Memory B cell (primary cell): Measurements from ENCODE around the gene KCNH3.
"Not testable (repeated sequence)": the region's sequence is repeated elsewhere in the genome, so short reads cannot be mapped to it uniquely, and the experiment has no call there.

ENCODE experiments used
- ATAC-seq: fragments of 150-1000 bp; cut with Tn5 transposase; 2 replicates; pipeline ENCODE4 v1.10.0; 2021; ENCODE audit warnings: low read depth, mild to moderate bottlenecking, moderate library complexity
- DNase-seq, 2 donors: peaks; one replicate each; pipeline ENCODE4 v3.0.0; 2022; ENCODE audit warnings: low spot score in 2 of 2
- H3K27ac Mint-ChIP-seq: one replicate; pipeline ENCODE4 v1.8.0; 2022; ENCODE audit warnings: mild to moderate bottlenecking, moderate library complexity, mixed read lengths
- H3K27me3 Mint-ChIP-seq: one replicate; pipeline ENCODE4 v1.8.0; 2022; ENCODE audit warnings: mixed read lengths
- H3K36me3 Mint-ChIP-seq: one replicate; pipeline ENCODE4 v1.8.0; 2022; ENCODE audit warnings: mild to moderate bottlenecking, mixed read lengths
- H3K4me1 Mint-ChIP-seq: one replicate; pipeline ENCODE4 v1.8.0; 2022; ENCODE audit warnings: mixed read lengths
- H3K4me3 Mint-ChIP-seq: one replicate; pipeline ENCODE4 v1.8.0; 2022; ENCODE audit warnings: mild to moderate bottlenecking, moderate library complexity, mixed read lengths
- H3K9me3 Mint-ChIP-seq: one replicate; pipeline ENCODE4 v1.8.0; 2022; ENCODE audit warnings: mixed read lengths

The KCNH3 gene

DNA sequence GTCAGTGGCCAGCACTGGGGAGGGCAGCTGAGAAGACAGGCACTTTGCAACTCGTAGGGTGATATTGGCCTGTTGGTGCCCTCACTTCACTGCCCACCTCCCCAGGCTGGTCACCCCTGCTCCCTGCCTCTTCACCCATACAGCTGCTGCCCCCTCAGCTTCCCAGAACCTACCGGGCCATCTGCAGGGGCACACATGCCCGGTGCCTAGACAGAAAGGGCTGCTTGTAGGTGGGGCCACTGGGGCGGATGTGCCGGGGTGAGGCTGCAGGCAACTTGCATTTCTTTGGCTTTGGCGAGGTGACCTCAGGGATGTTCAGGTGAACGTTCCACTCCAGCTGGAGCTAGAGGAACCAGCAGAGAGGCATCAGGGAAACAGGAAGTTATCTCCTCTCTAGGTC, 49.5 kb downstream of the KCNH3 start:
- H3K4me1 Mint-ChIP-seq: peaks cover 2% of the 10 kb centered on the region
- H3K4me3 Mint-ChIP-seq: no peak overlapping the region
- no peak overlapping the region for H3K27ac Mint-ChIP-seq
- ATAC-seq: no peak
- no peak for DNase-seq
- peaks cover 9% of the 10 kb centered on the region for H3K9me3 Mint-ChIP-seq
- H3K36me3 Mint-ChIP-seq: peaks cover 22% of the 10 kb centered on the region
- H3K27me3 Mint-ChIP-seq: no peaks in the 10 kb centered on the region

DNA sequence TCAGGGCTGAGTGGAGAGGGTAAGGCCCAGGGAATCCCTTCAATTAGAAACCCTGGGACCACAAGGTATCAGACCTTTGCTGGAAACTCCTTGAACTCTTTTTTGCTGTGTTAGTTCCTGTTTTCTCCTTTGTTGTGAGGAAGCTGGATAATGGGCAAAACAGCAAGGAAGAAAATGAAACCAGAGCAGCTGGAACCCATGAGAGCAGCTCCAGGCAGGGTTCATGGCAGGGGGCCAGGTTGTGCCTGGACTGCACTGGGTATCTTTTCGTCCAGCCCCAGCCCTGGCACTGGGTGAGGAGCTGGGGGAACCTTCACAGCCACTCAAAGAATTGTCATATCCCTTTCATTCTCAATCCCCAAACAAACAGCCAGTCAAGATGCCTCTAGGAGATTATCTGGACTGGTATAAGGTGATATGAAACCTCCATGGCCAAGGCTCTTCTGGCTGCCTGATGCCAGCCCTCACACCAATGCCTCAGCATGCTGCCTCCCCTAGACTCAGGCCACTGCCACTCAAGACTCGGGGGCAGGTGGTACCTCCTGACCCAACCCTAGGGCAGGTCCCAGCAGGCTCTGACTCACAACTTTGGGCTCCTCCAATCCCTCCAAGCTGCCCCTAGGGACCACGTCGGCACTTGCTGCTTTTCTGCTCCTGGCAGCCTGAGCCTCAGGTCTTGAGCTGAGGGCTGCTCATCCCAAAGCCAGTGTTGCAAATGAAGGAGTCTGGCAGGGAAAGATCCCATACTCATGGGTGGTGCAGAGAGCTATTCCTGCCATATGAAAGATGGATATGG, 50.1 kb downstream of the KCNH3 start:
- ATAC-seq (no peak), DNase-seq (no peak)
- Mint-ChIP-seq H3K36me3 (peaks cover 21% of the 10 kb centered on the region), H3K9me3 (peaks cover 9% of the 10 kb centered on the region), H3K27me3 (no peaks in the 10 kb centered on the region), H3K4me1 (peaks cover 2% of the 10 kb centered on the region), H3K27ac (no peak overlapping the region), H3K4me3 (no peak overlapping the region)

DNA sequence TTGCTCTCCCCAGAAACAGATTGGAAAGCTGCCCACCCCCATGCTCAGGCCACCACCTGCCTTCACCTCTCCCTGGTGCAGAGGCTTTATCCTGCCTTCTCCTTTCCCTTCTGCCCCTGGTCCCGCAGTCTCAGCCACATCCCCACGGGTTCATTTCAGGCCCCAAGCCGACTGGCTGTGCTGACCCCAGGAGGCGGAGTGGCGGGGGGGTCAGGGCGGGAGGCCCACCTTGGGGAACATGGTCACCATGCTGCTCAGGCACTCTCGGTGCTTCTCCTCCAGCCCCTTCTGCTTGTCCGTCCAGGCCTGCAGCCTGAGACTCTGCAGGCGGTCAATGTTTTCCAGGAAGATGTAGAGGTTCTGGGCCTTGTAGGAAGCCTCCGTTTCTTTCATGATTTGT, 59.7 kb downstream of the KCNH3 start:
- H3K27ac Mint-ChIP-seq: peak overlapping the region; percentile 49
- no peak for ATAC-seq
- no peak for DNase-seq

DNA sequence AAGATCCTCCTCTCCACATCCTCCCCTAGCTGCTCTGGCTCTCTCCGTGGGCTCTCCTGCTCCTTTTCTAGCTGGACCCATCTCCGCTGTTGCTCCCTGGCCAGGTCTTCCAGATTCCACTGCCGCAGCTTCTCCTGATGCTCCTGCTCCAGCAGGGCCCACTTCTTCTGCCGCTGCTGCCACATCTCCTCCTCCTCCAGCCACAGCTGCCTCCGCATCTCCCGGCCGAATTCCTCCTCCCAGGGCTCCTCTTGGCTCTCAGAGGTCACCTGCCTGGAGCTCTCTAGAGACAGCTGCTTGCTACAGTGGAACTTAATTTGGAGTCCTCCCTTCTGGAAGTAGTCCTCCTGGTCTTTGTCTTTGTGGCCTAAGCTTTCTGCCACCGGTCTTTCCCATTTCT, 61.1 kb downstream of the KCNH3 start:
- no peak overlapping the region for H3K4me3 Mint-ChIP-seq
- H3K27ac Mint-ChIP-seq: no peak overlapping the region
- no peaks in the 10 kb centered on the region for H3K4me1 Mint-ChIP-seq
- DNase-seq (no peak), ATAC-seq (no peak)
- no peaks in the 10 kb centered on the region for H3K36me3 Mint-ChIP-seq
- no peaks in the 10 kb centered on the region for H3K27me3 Mint-ChIP-seq
- H3K9me3 Mint-ChIP-seq: no peaks in the 10 kb centered on the region

More for the DNA sequence above, 59.7 kb downstream of the KCNH3 start:
- no peak overlapping the region for H3K4me3 Mint-ChIP-seq
- no peaks in the 10 kb centered on the region for H3K27me3 Mint-ChIP-seq
- no peaks in the 10 kb centered on the region for H3K4me1 Mint-ChIP-seq
- H3K9me3 Mint-ChIP-seq: no peaks in the 10 kb centered on the region
- no peaks in the 10 kb centered on the region for H3K36me3 Mint-ChIP-seq

DNA sequence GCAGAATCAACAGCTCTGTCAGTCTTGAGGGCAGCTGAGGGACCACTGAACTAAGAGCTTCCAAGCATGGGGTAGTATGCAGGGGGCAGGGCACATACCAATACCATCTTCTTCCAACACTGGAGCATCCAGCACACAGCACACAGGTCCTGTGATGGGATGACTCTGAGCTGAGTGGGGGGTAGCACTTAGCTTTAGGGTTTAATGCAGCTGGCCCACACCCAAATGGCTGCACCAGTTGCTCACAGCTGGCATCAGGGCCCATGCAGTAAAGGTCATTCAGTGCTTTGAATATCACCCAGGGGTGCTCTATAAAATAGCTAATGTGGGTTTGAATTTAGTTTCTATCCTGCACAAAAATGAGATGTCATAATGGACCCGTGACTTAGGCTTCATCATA, 64.9 kb downstream of the KCNH3 start:
- H3K4me3 Mint-ChIP-seq: no peak overlapping the region
- peaks cover 2% of the 10 kb centered on the region for H3K36me3 Mint-ChIP-seq
- H3K27me3 Mint-ChIP-seq: no peaks in the 10 kb centered on the region
- no peak overlapping the region for H3K27ac Mint-ChIP-seq
- DNase-seq: no peak
- H3K9me3 Mint-ChIP-seq: no peaks in the 10 kb centered on the region
- H3K4me1 Mint-ChIP-seq: no peaks in the 10 kb centered on the region
- no peak for ATAC-seq

DNA sequence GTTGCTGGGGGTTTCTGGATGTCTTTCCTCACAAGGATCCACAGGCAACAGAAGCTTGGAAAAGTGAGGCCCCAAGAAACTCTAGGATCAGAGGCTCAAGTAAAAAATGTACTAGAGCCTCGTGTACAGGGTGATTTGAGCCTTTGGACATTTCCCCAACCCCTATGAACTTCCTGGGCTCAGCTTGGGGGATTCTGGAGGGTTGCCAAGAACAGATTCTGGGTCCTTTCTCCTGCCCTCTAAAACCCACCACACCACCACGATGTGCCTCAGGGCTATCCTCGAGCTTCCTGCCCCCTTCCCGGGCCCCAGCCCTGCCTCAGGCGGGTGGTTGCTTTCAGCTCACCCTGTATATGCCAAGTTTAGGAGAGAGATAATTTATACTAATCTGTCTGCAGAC, 66.0 kb downstream of the KCNH3 start:
- Mint-ChIP-seq H3K27me3 (no peaks in the 10 kb centered on the region), H3K27ac (no peak overlapping the region), H3K36me3 (peaks cover 2% of the 10 kb centered on the region), H3K4me3 (no peak overlapping the region), H3K4me1 (no peaks in the 10 kb centered on the region), H3K9me3 (no peaks in the 10 kb centered on the region)
- ATAC-seq: no peak
- no peak for DNase-seq

DNA sequence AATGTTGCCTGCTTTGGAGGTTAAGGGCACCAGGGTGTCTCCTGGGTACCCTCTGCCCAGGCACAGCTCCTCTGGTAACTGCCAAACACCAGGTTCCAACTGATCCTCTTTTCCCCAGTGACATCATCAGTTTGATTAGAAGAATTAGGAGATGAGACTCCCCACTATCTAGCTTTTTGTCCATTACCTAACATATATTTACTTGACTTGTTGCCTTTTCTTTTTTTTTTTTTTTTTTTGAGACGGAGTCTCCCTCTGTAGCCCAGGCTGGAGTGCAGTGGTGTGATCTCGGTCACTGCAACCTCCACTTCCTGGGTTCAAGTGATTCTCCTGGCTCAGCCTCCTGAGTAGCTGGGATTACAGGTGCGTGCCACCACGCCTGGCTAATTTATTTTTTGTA, 66.7 kb downstream of the KCNH3 start, which contains the start of gene FAM186B:
FAM186B (minus strand) TSS at position 101 of the 400 bp plus-strand sequence. CDS start 162 bp downstream, outside the sequence.
- H3K4me1 Mint-ChIP-seq, DNase-seq, H3K27me3 Mint-ChIP-seq, H3K9me3 Mint-ChIP-seq, H3K4me3 Mint-ChIP-seq, H3K27ac Mint-ChIP-seq, H3K36me3 Mint-ChIP-seq, ATAC-seq: not testable (repeated sequence)
